IMR-90 (cell line): ENCODE results near the gene CCM2. TPM values are rescaled to one million over a fixed set of nuclear protein-coding genes. Genes with fewer than 3 reads are reported as not detected.

Experiments used
- ATAC-seq: fragments of 200-7000 bp; cut with Tn5 transposase; 2 replicates; pipeline ENCODE4 v1.9.1; 2020; ENCODE audit warnings: low read depth, mild to moderate bottlenecking, moderate library complexity
- BruUV-seq: library from RNA; stranded (reverse); fragments of 400-500 nt; replicated peaks from 2 replicates; lab custom pipeline; 2021; lab: Mats Ljungman, UMichigan
- CTCF ChIA-PET: fragments of 300-600 bp; formaldehyde crosslinking; extraction: SDS; loops from one replicate; lab custom pipeline; 2021; ENCODE audit warnings: antibody characterized with exemption; lab: Yijun Ruan, JAX
- POLR2A ChIA-PET: fragments of 300-600 bp; sonication (Branson Sonifier 250); formaldehyde crosslinking; loops from one replicate; lab custom pipeline; 2022; ENCODE audit warnings: antibody characterized with exemption; ENCODE audit not compliant: unreplicated experiment; lab: Charles Lee
- DNase-seq: peaks from one replicate; pipeline ENCODE4 v3.0.0; 2013
- H2AFZ ChIP-seq: replicated peaks from 2 replicates; pipeline ENCODE3; 2013; ENCODE audit warnings: low read length, mild to moderate bottlenecking; ENCODE audit not compliant: poor library complexity
- H2AK5ac ChIP-seq: 2 replicates; pipeline ENCODE4 v1.6.1; 2013; ENCODE audit warnings: low read depth, low read length, inconsistent platforms
- H2AK9ac ChIP-seq: replicated peaks from 2 replicates; pipeline ENCODE3; 2013; ENCODE audit warnings: mild to moderate bottlenecking, low read depth, low read length, moderate library complexity; ENCODE audit not compliant: poor library complexity
- H2BK120ac ChIP-seq: 2 replicates; pipeline ENCODE4 v1.6.1; 2013; ENCODE audit warnings: low read depth, low read length, inconsistent platforms
- H2BK15ac ChIP-seq: 3 replicates; pipeline ENCODE4 v1.6.1; 2013; ENCODE audit warnings: low read depth, low read length, inconsistent platforms
- H2BK20ac ChIP-seq: 2 replicates; pipeline ENCODE4 v1.6.1; 2013; ENCODE audit warnings: low read depth, mild to moderate bottlenecking, inconsistent platforms, low read length, moderate library complexity
- H2BK5ac ChIP-seq: 2 replicates; pipeline ENCODE4 v1.6.1; 2013; ENCODE audit warnings: mild to moderate bottlenecking, low read depth, low read length, inconsistent platforms; ENCODE audit not compliant: poor library complexity, severe bottlenecking
- H3K14ac ChIP-seq: replicated peaks from 2 replicates; pipeline ENCODE4 v1.6.1; 2013; ENCODE audit warnings: low read depth, low read length, inconsistent platforms
- H3K18ac ChIP-seq: 2 replicates; pipeline ENCODE4 v1.6.1; 2013; ENCODE audit warnings: low read depth, low read length, control low read depth
- H3K23ac ChIP-seq: 2 replicates; pipeline ENCODE4 v1.6.1; 2013; ENCODE audit warnings: low read depth, low read length, inconsistent platforms
- H3K27ac ChIP-seq: 2 replicates; pipeline ENCODE4 v1.5.1; 2013; ENCODE audit warnings: mild to moderate bottlenecking, control low read depth, low read length; ENCODE audit not compliant: insufficient read depth
- H3K27me3 ChIP-seq: 2 replicates; pipeline ENCODE4 v1.6.1; 2013; ENCODE audit warnings: low read length; ENCODE audit not compliant: control insufficient read depth, insufficient read depth
- H3K36me3 ChIP-seq: 2 replicates; pipeline ENCODE4 v1.6.1; 2013; ENCODE audit warnings: low read length, mixed read lengths; ENCODE audit not compliant: control insufficient read depth, insufficient read depth
- H3K4ac ChIP-seq: 2 replicates; pipeline ENCODE4 v1.6.1; 2013; ENCODE audit warnings: low read depth, low read length, inconsistent platforms
- H3K4me1 ChIP-seq: 2 replicates; pipeline ENCODE4 v1.6.1; 2013; ENCODE audit warnings: low read length, mixed read lengths; ENCODE audit not compliant: control insufficient read depth, insufficient read depth
- H3K4me2 ChIP-seq: 2 replicates; pipeline ENCODE4 v1.6.1; 2013; ENCODE audit warnings: low read depth, mild to moderate bottlenecking, control low read depth, low read length, moderate library complexity
- H3K4me3 ChIP-seq: 2 replicates; pipeline ENCODE4 v1.5.1; 2013; ENCODE audit warnings: low read depth, mild to moderate bottlenecking, control low read depth, low read length, moderate library complexity; ENCODE audit not compliant: insufficient read depth
- H3K56ac ChIP-seq: 2 replicates; pipeline ENCODE4 v1.6.1; 2013; ENCODE audit warnings: low read length, inconsistent platforms; ENCODE audit not compliant: insufficient read depth; ENCODE audit errors: extremely low read depth
- H3K79me1 ChIP-seq, 2 experiments: 2 replicates each; pipeline ENCODE4 v1.6.1; 2013; ENCODE audit warnings: low read length in 2 of 2, inconsistent platforms in 1 of 2, low read depth in 1 of 2
- H3K9ac ChIP-seq: 2 replicates; pipeline ENCODE4 v1.6.1; 2013; ENCODE audit warnings: low read depth, low read length, control low read depth
- H3K9me1 ChIP-seq: 2 replicates; pipeline ENCODE4 v1.6.1; 2013; ENCODE audit warnings: low read length, inconsistent platforms; ENCODE audit not compliant: insufficient read depth
- H3K9me3 ChIP-seq: 2 replicates; pipeline ENCODE4 v1.6.1; 2013; ENCODE audit warnings: low read length; ENCODE audit not compliant: control insufficient read depth, insufficient read depth
- H4K20me1 ChIP-seq: 2 replicates; pipeline ENCODE4 v1.6.1; 2013; ENCODE audit warnings: low read length, inconsistent platforms; ENCODE audit not compliant: insufficient read depth
- H4K5ac ChIP-seq: 2 replicates; pipeline ENCODE4 v1.6.1; 2013; ENCODE audit warnings: mild to moderate bottlenecking, low read depth, low read length, control low read depth
- H4K8ac ChIP-seq, 2 experiments: 2 replicates each; pipeline ENCODE4 v1.6.1; 2013; ENCODE audit warnings: low read depth in 2 of 2, low read length in 2 of 2, control low read depth in 1 of 2, inconsistent platforms in 1 of 2
- H4K91ac ChIP-seq: 2 replicates; pipeline ENCODE4 v1.6.1; 2013; ENCODE audit warnings: low read depth, low read length, inconsistent platforms; ENCODE audit not compliant: insufficient read depth
- BHLHE40 ChIP-seq: fragments of 150-350 bp; IDR thresholded peaks from 2 replicates; pipeline ENCODE4 v1.6.1; 2016; ENCODE audit warnings: mild to moderate bottlenecking, low read depth, low read length
- CEBPB ChIP-seq: IDR thresholded peaks from 2 replicates; pipeline ENCODE4 v1.6.1; 2012; ENCODE audit warnings: low read depth, low read length, improper control_type of control experiment
- CHD1 ChIP-seq: IDR thresholded peaks from 2 replicates; pipeline ENCODE4 v1.6.1; 2012; ENCODE audit warnings: low read depth, low read length, improper control_type of control experiment
- FOS ChIP-seq: fragments of 150-350 bp; IDR thresholded peaks from 2 replicates; pipeline ENCODE4 v1.6.1; 2016; ENCODE audit warnings: low read depth, low read length
- MAFK ChIP-seq: IDR thresholded peaks from 2 replicates; pipeline ENCODE4 v1.6.1; 2012; ENCODE audit warnings: low read depth, low read length, improper control_type of control experiment
- MAZ ChIP-seq: IDR thresholded peaks from 2 replicates; pipeline ENCODE4 v1.6.1; 2012; ENCODE audit warnings: low read depth, mild to moderate bottlenecking, low read length, improper control_type of control experiment, moderate library complexity, borderline replicate concordance
- MXI1 ChIP-seq: IDR thresholded peaks from 2 replicates; pipeline ENCODE4 v1.6.1; 2012; ENCODE audit warnings: low read depth, mild to moderate bottlenecking, low read length, moderate library complexity, borderline replicate concordance
- NFE2L2 ChIP-seq: fragments of 150-350 bp; IDR thresholded peaks from 2 replicates; pipeline ENCODE4 v1.6.1; 2016; ENCODE audit warnings: low read depth, mild to moderate bottlenecking, low read length
- POLR2A ChIP-seq: IDR thresholded peaks from 2 replicates; pipeline ENCODE4 v1.6.1; 2012; ENCODE audit warnings: mild to moderate bottlenecking, low read depth, low read length
- RAD21 ChIP-seq: IDR thresholded peaks from 2 replicates; pipeline ENCODE4 v1.6.1; 2012; ENCODE audit warnings: low read length, improper control_type of control experiment
- RCOR1 ChIP-seq: IDR thresholded peaks from 2 replicates; pipeline ENCODE4 v1.6.1; 2012; ENCODE audit warnings: mild to moderate bottlenecking, low read length, improper control_type of control experiment; ENCODE audit not compliant: insufficient replicate concordance
- RFX5 ChIP-seq: IDR thresholded peaks from 2 replicates; pipeline ENCODE4 v1.8.0; 2012; ENCODE audit warnings: low read depth, mild to moderate bottlenecking, low read length, moderate library complexity
- SMC3 ChIP-seq: fragments of 150-350 bp; IDR thresholded peaks from 2 replicates; pipeline ENCODE4 v1.6.1; 2016; ENCODE audit warnings: low read depth, mild to moderate bottlenecking, antibody characterized with exemption, low read length, moderate library complexity
- WGBS, 2 experiments: methylation state at CpG; one replicate each; pipeline versions ENCODE4 v1.1.5 to v1.1.7; 2013; ENCODE audit warnings: missing lambda C conversion rate in 2 of 2; ENCODE audit not compliant: insufficient read length in 1 of 2; ENCODE audit errors: extremely low coverage in 2 of 2; 5-methylcytosine and 5-hydroxymethylcytosine counted together
- dilution Hi-C: fragments of 300-500 bp; cut with HindIII; formaldehyde crosslinking; loops from one replicate; pipeline ENCODE4 v1.14.3; 2018; ENCODE audit warnings: low sequenced_read_pairs; ENCODE audit not compliant: unreplicated experiment
- in situ Hi-C: fragments of 300-500 bp; cut with MboI; formaldehyde crosslinking; loops from 3 replicates; pipeline ENCODE4 v1.14.3; 2019; ENCODE audit warnings: low sequenced_read_pairs, inconsistent platforms, mixed read lengths
- intact Hi-C: fragments of 100-400 bp; cut with micrococcal nuclease; formaldehyde crosslinking; loops from 2 replicates; pipeline ENCODE4 v1.10.0; 2022
- polyA plus RNA-seq, 3 experiments: library from polyadenylated mRNA; depleted of rRNA; stranded (reverse); fragments of >200 nt; gene quantifications; 2 replicates each; pipeline ENCODE4 v1.2.3, GENCODE V29; 2012; ENCODE audit warnings: low replicate concordance in 1 of 3
- total RNA-seq: library from RNA; depleted of rRNA; stranded (reverse); fragments of >200 nt; gene quantifications from 2 replicates; pipeline ENCODE4 v1.2.3, GENCODE V29; 2012
- TF ChIP-seq, protein P1 (sequence below): fragments of 150-350 bp; IDR thresholded peaks from 2 replicates; pipeline ENCODE4 v1.6.1; 2017; ENCODE audit warnings: mild to moderate bottlenecking, antibody characterized with exemption, low read length, low read depth
- TF ChIP-seq, protein P2 (sequence below): conservative IDR thresholded peaks from 2 replicates; pipeline ENCODE4 v1.5.1; 2012; ENCODE audit warnings: mild to moderate bottlenecking, low read depth, low read length, improper control_type of control experiment
- TF ChIP-seq, protein P3 (sequence below): fragments of 150-350 bp; IDR thresholded peaks from 2 replicates; pipeline ENCODE4 v1.6.1; 2016; ENCODE audit warnings: low read depth, mild to moderate bottlenecking, low read length, moderate library complexity, borderline replicate concordance

The CCM2 gene
- total and polyA plus RNA-seq, 2 of the 4 experiments (the other 2 are of a cell fraction) = 65.2 to 78.5 TPM

DNA sequence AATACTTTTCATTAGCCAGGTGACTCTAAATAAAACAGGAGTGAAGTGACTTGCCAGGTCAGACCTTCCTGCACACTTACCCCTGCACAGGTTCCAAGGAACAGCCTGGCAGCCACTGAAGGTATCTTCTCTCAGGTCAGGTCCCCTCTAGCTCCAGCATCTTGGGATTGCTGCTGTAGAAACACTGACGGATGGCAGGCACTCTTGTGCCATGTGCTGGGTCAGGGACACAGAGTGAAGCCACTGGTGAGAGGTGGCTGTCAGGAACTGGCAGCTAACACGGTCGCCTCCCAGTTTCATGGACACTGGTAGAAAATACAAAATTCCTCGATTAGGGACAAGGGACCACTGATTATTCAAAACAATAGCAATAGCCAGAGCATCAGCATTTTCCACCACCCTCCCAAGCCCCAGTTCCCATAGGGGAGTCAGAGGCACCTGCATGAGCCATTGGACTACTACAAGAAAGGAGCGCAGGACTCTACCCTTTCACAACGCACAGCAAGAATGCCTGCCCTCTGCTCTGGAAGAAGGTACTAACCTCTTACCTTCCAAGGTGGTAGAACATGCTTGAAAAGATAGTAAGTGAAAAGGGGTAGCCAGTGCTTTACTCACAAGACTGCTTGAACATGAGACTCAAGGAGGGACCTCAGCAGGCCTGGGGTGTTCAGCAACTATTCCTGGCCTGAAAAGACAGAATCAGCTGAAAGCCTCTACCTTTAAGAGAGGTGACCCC is 16.1 kb upstream of the CCM2 start:
- Histone ChIP-seq H2BK15ac (no peak overlapping the region), H4K91ac (no peak overlapping the region), H4K8ac (no peak overlapping the region), H3K4me2 (no peak overlapping the region), H3K9ac (no peak overlapping the region), H3K4me3 (no peak overlapping the region), H3K9me1 (peaks cover 12% of the 10 kb centered on the region; the same call in 1 of the 2 replicates), H3K56ac (no peak overlapping the region), H3K23ac (no peak overlapping the region), H2AK9ac (no peak overlapping the region), H3K4me1 (peaks cover 13% of the 10 kb centered on the region), H4K20me1 (peaks cover 27% of the 10 kb centered on the region), H2BK120ac (no peak overlapping the region), H2AFZ (no peak overlapping the region), H3K27ac (no peak overlapping the region), H3K18ac (no peak overlapping the region), H3K4ac (no peak overlapping the region), H2BK5ac (no peak overlapping the region), H2AK5ac (no peak overlapping the region), H3K14ac (no peak overlapping the region), H3K79me1 (peaks cover 18 to 45% of the 10 kb centered on the region in 2 experiments), H3K27me3 (no peaks in the 10 kb centered on the region), H3K9me3 (no peaks in the 10 kb centered on the region), H3K36me3 (peaks cover 29% of the 10 kb centered on the region), H2BK20ac (no peak overlapping the region), H4K5ac (no peak overlapping the region)
- no peak for ATAC-seq
- no peak for DNase-seq
- in situ Hi-C loops (no loop called here), dilution Hi-C loops (no loop called here), intact Hi-C loops (no loop called here)
- CTCF ChIA-PET = no interaction called here
- TF ChIP-seq, protein P1, sequence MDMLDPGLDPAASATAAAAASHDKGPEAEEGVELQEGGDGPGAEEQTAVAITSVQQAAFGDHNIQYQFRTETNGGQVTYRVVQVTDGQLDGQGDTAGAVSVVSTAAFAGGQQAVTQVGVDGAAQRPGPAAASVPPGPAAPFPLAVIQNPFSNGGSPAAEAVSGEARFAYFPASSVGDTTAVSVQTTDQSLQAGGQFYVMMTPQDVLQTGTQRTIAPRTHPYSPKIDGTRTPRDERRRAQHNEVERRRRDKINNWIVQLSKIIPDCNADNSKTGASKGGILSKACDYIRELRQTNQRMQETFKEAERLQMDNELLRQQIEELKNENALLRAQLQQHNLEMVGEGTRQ = no peak
- TF ChIP-seq MAFK = no peak
- TF ChIP-seq BHLHE40 = no peak
- TF ChIP-seq SMC3 = no peak
- no peak for TF ChIP-seq MAZ
- TF ChIP-seq FOS = no peak
- TF ChIP-seq CHD1 = no peak
- no peak for TF ChIP-seq RCOR1
- TF ChIP-seq RAD21 = no peak
- no peak for TF ChIP-seq RFX5
- TF ChIP-seq, protein P2, sequence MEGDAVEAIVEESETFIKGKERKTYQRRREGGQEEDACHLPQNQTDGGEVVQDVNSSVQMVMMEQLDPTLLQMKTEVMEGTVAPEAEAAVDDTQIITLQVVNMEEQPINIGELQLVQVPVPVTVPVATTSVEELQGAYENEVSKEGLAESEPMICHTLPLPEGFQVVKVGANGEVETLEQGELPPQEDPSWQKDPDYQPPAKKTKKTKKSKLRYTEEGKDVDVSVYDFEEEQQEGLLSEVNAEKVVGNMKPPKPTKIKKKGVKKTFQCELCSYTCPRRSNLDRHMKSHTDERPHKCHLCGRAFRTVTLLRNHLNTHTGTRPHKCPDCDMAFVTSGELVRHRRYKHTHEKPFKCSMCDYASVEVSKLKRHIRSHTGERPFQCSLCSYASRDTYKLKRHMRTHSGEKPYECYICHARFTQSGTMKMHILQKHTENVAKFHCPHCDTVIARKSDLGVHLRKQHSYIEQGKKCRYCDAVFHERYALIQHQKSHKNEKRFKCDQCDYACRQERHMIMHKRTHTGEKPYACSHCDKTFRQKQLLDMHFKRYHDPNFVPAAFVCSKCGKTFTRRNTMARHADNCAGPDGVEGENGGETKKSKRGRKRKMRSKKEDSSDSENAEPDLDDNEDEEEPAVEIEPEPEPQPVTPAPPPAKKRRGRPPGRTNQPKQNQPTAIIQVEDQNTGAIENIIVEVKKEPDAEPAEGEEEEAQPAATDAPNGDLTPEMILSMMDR = no peak
- TF ChIP-seq MXI1 = no peak
- TF ChIP-seq POLR2A = no peak; the same call in 1 of the 2 replicates
- no peak for TF ChIP-seq NFE2L2
- TF ChIP-seq, protein P3, sequence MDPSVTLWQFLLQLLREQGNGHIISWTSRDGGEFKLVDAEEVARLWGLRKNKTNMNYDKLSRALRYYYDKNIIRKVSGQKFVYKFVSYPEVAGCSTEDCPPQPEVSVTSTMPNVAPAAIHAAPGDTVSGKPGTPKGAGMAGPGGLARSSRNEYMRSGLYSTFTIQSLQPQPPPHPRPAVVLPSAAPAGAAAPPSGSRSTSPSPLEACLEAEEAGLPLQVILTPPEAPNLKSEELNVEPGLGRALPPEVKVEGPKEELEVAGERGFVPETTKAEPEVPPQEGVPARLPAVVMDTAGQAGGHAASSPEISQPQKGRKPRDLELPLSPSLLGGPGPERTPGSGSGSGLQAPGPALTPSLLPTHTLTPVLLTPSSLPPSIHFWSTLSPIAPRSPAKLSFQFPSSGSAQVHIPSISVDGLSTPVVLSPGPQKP = no peak
- no peak for TF ChIP-seq CEBPB
- BruUV-seq = no TSS peak
- WGBS, 2 experiments = 80% methylated on average over 1 of the region's 6 CpGs; no CpG with 5 or more reads in 1 of the 2 experiments
- POLR2A ChIA-PET = no interaction called here
